Measurements from ENCODE around the gene TGDS. TPM values are rescaled to one million over a fixed set of nuclear protein-coding genes. Genes with fewer than 3 reads are reported as not detected.

Gene TGDS
- polyA plus RNA-seq, 3 donors: 5.2 to 17.7 (median 11.1) TPM

- no peak overlapping the region for H3K27ac ChIP-seq (ENCODE audit: low read depth, low read length)
- WGBS, 3 donors: 78 to 88% (median 85%) methylated on average over 6 of the region's 6 CpGs
Observed at GRCh38 chr13:94559222-94559795, 36.6 kb downstream of the TGDS start.

DNA sequence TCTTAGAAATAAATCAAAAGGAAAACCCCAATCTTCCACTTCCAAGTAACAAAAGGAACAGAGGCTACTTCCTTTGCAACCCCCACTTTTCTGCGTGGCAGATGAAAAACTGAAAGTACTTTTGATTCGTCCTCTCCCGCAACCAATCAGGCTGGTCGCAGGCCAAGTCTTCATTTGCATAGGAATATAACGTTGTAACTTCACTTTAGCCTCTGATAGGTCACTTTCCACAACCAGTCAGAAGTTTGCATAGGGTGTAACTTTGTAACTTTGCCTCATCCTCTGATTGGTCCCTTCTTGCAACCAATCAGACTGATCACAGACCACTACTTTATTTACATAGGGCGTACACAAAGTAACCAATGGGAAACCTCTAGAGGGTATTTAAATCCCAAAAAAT lies 37.2 kb downstream of the TGDS start:
- 49 to 87% (median 63%) methylated on average over 6 of the region's 6 CpGs for WGBS, 3 donors
- no peak overlapping the region for H3K27ac ChIP-seq (ENCODE audit: low read depth, low read length)

- WGBS, 3 donors: 66 to 83% (median 76%) methylated on average over 5 of the region's 5 CpGs
Observed at GRCh38 chr13:94557684-94558235, 38.2 kb downstream of the TGDS start.

GRCh38 chr13:94556621-94557020 lies 39.3 kb downstream of the TGDS start:
- WGBS, 3 donors: 49 to 55% (median 54%) methylated on average over 3 of the region's 3 CpGs
- peak overlapping the region; percentile 14 for H3K27ac ChIP-seq (ENCODE audit: low read depth, low read length)

More at GRCh38 chr13:94557684-94558235, 38.2 kb downstream of the TGDS start:
- no peak overlapping the region for H3K27ac ChIP-seq (ENCODE audit: low read depth, low read length)

GRCh38 chr13:94556041-94556440 lies 39.9 kb downstream of the TGDS start:
- 58 to 70% (median 61%) methylated on average over 1 of the region's 1 CpG for WGBS, 3 donors
- H3K27ac ChIP-seq (ENCODE audit: low read depth, low read length): no peak overlapping the region

DNA sequence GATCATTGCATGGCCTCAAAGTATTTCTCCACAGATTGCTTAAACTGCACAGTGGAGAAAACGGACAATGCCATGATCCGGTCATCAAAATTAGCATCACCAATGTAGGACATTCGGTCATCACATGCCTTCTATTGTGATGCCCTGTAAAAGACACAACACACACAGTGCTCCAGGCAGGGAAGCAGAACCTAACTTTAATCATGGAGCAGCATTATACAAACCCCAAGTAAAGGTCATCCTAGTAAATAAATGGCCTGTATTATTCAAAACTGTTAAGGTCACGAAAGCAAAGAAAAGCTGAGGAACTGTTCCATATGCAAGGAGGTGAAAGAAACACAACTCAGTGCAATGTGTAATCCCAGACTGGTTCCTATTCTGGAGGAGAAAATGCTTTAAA lies 42.2 kb downstream of the TGDS start:
- 90 to 97% (median 93%) methylated on average over 4 of the region's 4 CpGs for WGBS, 3 donors
- H3K27ac ChIP-seq (ENCODE audit: low read depth, low read length): no peak overlapping the region

DNA sequence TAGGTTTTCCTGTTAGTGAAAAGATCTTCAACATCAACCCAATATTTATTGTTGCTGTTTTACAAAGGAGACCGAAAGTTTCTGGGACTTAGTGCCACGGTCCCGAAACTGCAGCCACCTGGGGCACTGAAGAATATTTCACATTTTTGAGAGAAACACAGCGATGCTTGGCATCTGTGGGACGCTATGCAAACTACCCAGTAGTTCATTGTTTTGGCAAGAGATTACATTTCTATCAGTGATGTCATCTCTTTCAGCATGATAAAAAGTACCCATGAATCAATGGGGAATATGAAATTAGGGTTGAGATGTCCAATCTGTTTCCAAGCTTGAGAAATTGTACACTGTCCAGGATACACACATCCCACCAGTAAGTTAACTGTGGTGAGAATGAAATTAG lies 43.9 kb downstream of the TGDS start:
- 86 to 92% (median 87%) methylated on average over 5 of the region's 5 CpGs for WGBS, 3 donors

DNA sequence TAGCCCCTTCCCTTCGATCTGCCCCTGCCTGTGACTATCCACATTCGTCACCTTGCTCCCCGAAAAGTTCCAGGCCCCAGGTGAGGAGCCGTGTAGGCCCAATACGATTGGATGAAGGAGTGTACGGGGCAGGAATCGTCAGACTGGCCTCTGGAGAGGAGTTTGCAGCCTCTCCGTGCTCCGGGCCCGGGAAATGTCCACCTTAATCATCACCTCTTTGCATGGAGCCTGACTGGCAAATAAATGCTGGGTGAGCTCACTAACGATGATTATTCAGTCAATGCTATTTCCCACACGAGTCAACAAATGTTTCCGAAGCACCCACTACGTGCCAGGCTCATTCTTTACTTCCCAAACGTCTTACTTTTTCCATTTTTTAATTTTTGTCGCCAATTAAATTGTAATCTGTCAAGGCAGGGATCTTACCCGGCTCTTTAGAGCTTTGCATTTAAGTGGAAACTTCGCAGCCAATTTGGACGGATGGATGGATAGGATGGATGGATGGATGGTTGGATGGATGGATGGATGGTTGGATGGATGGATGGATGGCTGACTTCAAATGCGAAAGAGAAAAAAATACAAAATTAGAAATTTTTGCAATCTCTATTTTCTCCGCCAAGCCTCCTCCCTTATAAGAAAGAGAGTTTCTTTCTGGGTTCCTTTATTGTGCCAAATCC lies 45.8 kb downstream of the TGDS start:
- no peak overlapping the region for H3K27ac ChIP-seq (ENCODE audit: low read depth, low read length)
- 24 to 30% (median 25%) methylated on average over 21 of the region's 21 CpGs for WGBS, 3 donors

More for the DNA sequence above, 43.9 kb downstream of the TGDS start:
- no peak overlapping the region for H3K27ac ChIP-seq (ENCODE audit: low read depth, low read length)

DNA sequence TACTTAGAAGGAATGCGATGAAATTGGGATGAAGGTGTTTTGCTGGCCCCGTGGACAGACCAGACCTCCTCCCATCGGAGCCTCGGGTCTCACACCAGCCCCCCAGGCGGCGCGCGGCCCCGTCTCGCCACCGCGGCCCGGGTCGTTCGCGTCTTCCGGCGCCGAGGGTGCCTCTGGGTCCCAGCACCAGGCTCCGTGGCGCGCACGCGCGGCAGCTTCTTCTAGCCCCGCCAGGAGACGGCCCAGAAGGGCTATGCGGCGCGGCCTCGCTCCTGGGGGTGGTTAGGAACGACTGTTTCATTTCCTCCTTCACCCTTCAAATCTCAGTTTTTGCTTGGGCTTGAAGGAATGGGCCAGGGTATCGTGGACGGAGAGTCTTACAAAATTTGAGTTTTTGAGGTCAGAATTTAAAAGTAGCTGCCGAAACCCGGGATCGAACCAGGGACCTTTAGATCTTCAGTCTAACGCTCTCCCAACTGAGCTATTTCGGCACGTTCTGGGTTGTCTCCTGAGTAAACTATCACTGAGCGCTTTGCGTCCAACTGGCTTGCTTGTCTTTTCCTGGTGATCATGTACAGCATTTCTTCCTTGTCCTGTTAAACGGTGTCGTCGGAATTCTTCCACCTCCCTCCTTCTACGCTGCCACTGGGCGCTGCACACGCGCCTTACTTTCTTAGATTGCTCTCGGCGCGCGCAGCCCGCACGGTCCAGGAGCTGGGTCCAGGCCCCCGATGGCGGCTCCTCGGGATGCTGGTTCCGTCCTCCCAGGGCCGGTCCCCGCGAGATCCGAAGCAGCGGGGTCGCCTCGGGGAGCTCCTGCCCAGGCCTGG lies 46.5 kb downstream of the TGDS start:
- peak overlapping the region; percentile 2 for H3K27ac ChIP-seq (ENCODE audit: low read depth, low read length)
- WGBS, 3 donors: 0 to 1% (median 1%) methylated on average over 64 to 66 of the region's 66 CpGs

DNA sequence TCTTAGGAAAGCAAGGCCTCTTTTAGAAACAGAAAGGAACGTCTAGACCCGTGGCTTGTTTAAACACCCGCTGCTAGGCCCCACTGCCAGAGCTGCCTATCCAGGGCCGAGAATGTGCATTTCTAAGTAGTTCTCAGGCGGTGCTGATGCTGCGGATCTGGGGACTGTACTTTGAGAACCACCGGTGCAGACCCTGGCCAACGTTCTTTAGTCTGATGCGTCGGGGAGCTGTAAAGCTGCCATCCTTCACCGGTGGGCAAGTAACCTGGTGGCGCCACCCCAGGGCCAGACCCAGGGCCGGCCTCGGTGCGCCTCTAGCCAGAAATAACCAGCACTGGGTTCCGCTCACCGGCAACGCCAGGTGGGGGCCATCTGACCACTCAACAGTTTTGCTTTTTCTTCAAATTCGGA lies 47.1 kb downstream of the TGDS start:
- peak overlapping the region; percentile 2 for H3K27ac ChIP-seq (ENCODE audit: low read depth, low read length)
- 1 to 2% (median 1%) methylated on average over 19 of the region's 19 CpGs for WGBS, 3 donors

GRCh38 chr13:94548382-94548781 lies 47.6 kb downstream of the TGDS start:
- WGBS, 3 donors: 42 to 44% (median 42%) methylated on average over 6 of the region's 6 CpGs
- H3K27ac ChIP-seq (ENCODE audit: low read depth, low read length): no peak overlapping the region

- no peak overlapping the region for H3K27ac ChIP-seq (ENCODE audit: low read depth, low read length)
- 89 to 93% (median 90%) methylated on average over 10 of the region's 10 CpGs for WGBS, 3 donors
Observed at GRCh38 chr13:94546061-94546839, 49.7 kb downstream of the TGDS start.

GRCh38 chr13:94544922-94545321 lies 51.0 kb downstream of the TGDS start:
- no peak overlapping the region for H3K27ac ChIP-seq (ENCODE audit: low read depth, low read length)
- WGBS, 3 donors: 74 to 84% (median 75%) methylated on average over 4 of the region's 4 CpGs

GRCh38 chr13:94542917-94543316 lies 53.0 kb downstream of the TGDS start:
- no peak overlapping the region for H3K27ac ChIP-seq (ENCODE audit: low read depth, low read length)
- 64 to 75% (median 68%) methylated on average over 6 of the region's 6 CpGs for WGBS, 3 donors

- WGBS, 3 donors: 87 to 91% (median 88%) methylated on average over 7 of the region's 7 CpGs
- no peak overlapping the region for H3K27ac ChIP-seq (ENCODE audit: low read depth, low read length)
Observed at GRCh38 chr13:94537740-94538630, 58.0 kb downstream of the TGDS start.

DNA sequence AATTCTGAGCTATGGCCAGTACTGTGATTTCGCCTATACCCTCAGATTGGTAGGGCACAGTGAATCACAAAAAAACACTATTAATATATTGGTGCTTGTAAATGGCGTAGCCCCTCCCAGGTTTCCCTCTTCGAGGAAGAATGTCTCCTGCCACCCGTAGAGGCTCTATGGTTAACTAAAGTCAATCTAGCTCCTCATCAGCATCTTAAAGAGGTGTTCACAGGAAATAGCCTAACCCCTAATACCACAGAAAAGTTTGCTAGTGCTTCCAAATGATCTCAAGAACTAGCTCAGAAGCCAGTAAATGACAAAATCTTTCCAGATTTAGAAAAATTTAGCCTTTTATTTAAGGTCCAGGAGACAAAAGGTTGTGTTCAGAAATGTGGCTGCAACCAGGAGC lies 60.2 kb downstream of the TGDS start:
- WGBS, 3 donors: 54 to 70% (median 67%) methylated on average over 4 of the region's 4 CpGs
- no peak overlapping the region for H3K27ac ChIP-seq (ENCODE audit: low read depth, low read length)

DNA sequence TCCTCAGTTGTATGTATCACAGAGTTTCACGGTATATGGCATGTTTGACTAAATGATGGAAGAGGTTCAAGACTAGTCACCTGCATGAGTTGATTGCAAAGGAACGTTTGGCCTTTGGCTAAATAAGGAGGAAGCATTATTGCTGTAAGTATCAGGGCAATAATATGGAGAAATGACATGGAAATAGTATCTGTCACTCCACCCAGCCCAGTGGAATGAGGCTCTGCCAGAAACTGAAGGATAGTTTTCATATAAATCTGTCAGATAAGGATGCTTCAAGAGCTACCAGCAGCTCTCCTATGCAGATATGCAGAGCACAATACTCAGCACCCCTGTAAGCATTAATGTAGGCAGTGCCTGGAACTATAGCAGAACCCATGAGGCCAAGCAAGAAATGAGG lies 60.7 kb downstream of the TGDS start:
- 75 to 80% (median 78%) methylated on average over 2 of the region's 2 CpGs for WGBS, 3 donors
- H3K27ac ChIP-seq (ENCODE audit: low read depth, low read length): no peak overlapping the region

Data from adipose tissue (tissue), 3 donors.